NK-92 treated with Interleukin-12 subunit alpha and Interleukin-12 subunit beta, amount 100 ng/mL, for 24 hours (cell line): ENCODE results near the gene TMEM97.
"Not testable (repeated sequence)": the region's sequence is repeated elsewhere in the genome, so short reads cannot be mapped to it uniquely, and the experiment has no call there.

Experiments
- DNase-seq: peaks from one replicate; lab custom pipeline; 2025; lab: John Stamatoyannopoulos, UW

TMEM97 gene

DNA sequence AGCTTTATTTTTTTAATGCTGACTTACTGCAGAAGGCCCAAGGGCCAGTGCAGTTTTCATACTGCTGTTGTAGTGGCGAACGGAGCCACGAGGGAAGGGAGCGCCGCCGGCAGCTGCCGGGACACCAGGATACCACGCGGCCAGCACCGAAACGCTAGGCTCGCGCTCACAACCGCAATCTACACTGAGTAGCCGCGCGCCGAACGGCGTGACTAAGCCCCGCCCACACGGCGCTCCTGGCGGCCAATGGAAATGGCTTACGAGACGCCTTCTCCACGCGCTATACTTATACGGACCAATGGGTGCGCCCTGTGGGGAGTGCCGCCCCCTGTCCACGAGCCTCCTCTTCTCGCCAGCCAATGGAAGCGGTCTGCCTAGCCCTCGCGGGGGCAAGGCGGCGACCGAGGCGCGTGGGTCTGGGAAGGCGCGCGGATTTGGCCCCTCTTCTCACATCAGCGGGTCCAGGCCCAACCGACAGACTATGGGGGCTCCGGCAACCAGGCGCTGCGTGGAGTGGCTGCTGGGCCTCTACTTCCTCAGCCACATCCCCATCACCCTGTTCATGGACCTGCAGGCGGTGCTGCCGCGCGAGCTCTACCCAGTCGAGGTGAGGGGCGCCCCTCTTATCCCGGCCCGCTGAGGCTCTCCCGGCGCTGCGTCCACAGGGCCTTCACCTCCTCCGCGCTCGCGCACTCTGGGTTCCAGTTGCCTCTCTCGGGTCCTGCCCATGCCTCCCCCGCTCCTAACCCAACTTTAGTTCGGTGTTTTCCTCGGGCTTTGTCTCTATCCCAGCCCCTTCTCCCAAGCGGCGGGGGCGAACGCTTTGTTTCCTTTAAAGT is at the start of gene TMEM97:
Gene TMEM97 (plus strand): TSS at position 442 of the 839 bp plus-strand sequence. CDS start 40 bp downstream, at position 482.
- peak; percentile 96 for DNase-seq

GRCh38 chr17:28270055-28270454 is 48.9 kb upstream of the TMEM97 start:
- DNase-seq: no peak

GRCh38 chr17:28270926-28271325 is 48.1 kb upstream of the TMEM97 start:
- no peak for DNase-seq

DNA sequence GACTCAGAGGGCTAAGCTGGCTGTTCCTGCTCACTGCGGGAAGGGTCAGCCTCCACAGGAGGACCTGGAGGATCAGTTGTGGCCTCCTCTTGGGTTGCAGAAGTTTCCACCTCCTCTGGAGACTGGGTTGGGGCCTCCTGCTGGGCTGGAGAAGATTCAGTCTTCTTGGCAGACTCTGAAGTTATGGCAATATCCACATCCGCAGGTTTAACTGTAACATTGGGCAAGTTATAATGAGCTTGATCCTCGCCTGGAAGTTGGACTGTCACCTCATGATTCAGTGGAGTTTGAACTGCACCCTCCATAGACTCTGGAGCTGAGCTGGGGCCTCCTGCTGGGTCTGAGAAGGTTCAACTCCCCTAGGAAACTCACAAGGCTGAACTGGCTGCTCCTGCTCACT is 47.6 kb upstream of the TMEM97 start:
- no peak for DNase-seq

- no peak for DNase-seq
These were observed 46.8 kb upstream of the TMEM97 start for GRCh38 chr17:28272166-28272565.

DNA sequence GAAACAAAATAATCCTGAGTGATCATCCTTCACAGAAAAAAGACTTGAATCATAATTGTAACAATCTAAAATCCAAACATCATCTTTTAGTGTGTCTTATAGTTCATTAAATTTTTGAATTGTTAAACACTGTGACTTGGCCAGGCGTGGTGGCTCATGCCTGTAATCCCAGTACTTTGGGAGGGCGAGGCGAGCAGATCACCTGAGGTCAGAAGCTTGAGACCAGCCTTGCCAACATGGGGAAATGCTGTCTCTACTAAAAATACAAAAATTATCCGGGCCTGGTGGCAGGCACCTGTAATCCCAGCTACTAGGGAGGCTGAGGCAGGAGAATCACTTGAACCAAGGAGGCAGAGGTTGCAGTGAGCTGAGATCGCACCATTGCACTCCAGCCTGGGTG is 45.7 kb upstream of the TMEM97 start:
- DNase-seq: not testable (repeated sequence)

DNA sequence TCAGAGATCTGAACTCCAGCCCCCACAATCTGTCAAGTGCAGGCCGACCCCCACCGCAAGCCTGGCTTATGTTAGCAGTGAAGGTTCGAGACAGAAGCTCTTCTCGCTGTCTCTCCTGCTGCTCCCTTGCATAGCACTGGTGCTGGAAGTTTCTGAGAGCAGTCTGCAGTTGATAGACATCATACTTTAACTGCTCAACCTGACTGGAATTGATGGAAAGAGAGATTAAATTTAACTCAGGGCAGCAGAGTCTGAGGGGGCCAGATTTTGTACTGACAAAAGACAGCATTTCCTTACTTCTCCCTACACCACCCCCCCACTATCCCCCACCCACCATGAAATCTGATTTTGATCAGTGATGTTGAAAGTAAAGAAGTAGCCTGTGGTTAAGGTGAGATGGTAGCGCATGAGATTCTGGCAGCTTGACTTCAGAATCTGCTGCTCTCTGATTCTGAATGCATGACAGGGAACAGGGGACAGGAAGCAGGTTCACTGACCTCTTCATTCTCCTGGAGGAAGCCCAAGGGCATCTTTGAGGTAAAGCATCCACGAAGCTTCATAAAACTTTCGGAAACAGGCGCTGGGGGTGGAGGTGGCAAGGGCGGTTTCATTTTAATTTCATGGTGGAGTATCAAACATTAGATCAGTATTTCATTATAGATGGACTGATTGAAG is 44.3 kb upstream of the TMEM97 start:
- no peak for DNase-seq

DNA sequence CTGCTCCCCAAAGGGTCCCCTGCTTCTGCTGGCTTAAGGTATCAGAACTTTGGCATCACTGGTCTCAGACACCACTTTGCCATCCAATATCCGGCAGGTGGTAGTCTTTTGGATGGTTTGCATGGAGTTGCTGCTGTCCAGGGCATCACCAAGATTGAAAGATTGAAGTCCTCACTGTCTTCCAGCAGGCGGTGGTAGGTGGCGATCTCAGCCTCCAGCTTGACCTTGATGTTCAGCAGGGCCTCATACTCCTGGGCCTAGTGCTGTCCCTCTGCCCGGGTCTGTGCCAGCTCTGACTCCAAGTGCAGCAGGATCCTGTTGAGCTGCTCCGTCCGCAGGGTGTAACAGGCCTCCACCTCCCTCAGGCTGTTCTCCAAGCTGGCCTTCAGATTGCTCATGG is 43.0 kb upstream of the TMEM97 start:
- DNase-seq: no peak

DNA sequence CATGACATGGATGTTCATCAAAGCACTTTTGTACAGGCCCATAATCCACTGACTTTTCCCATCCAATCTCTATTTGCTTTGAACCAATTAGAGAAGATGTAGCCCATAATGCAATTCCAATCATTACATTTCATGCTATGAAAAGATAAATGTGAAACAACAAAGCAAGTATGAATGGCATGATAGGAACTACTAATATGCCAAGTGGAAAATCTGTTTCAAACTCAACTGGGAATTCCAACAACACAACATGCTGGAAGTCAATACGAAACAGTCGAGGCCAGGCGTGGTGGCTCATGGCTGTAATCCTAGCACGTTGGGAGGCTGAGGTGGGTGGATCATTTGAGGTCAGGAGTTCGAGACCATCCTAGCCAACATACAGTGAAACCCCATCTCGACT is 39.6 kb upstream of the TMEM97 start:
- no peak for DNase-seq

DNA sequence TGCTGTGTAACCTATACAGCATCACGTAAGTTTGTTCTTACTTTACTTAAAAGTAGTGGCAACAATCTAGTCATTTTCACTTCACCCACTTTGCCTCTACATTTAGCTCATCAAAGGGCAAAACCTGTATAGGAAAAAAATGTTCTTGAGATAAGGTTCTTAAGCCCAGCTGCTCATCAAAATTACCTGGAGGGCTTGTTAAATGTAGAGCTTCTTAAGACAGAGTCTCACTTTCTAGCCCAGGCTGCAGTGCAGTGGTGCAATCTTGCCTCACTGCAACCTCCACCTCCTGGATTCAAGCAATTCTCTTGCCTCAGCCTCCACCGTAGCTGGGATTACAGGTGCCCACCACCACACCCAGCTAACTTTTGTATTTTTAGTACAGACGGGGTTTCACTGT is 38.2 kb upstream of the TMEM97 start:
- no peak for DNase-seq

GRCh38 chr17:28282596-28282995 is 36.4 kb upstream of the TMEM97 start:
- no peak for DNase-seq

DNA sequence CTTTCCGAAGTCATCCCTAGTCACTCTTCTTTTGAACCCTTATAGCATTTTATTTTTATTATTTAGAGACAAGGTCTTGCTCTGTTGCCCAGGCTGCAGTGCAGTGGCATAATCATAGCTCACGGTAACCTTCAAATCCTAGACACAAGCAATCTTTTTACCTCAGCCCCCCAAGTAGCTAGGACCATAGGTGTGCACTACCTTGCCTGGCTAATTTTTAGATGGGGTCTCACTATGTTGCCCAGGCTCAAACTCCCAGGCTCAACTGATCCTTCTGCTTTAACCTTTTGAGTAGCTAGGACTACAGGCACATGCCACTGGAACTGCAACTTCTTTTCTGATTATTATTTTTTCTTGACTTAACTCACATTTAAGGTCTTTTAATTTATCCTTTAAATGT is 33.0 kb upstream of the TMEM97 start:
- no peak for DNase-seq

- no peak for DNase-seq
These were observed 28.3 kb upstream of the TMEM97 start for GRCh38 chr17:28290703-28291102.

- DNase-seq: no peak
These were observed 27.1 kb upstream of the TMEM97 start for GRCh38 chr17:28291780-28292330.

GRCh38 chr17:28292878-28293277 is 26.1 kb upstream of the TMEM97 start:
- DNase-seq: not testable (repeated sequence)

- no peak for DNase-seq
These were observed 25.0 kb upstream of the TMEM97 start for GRCh38 chr17:28293994-28294393.

DNA sequence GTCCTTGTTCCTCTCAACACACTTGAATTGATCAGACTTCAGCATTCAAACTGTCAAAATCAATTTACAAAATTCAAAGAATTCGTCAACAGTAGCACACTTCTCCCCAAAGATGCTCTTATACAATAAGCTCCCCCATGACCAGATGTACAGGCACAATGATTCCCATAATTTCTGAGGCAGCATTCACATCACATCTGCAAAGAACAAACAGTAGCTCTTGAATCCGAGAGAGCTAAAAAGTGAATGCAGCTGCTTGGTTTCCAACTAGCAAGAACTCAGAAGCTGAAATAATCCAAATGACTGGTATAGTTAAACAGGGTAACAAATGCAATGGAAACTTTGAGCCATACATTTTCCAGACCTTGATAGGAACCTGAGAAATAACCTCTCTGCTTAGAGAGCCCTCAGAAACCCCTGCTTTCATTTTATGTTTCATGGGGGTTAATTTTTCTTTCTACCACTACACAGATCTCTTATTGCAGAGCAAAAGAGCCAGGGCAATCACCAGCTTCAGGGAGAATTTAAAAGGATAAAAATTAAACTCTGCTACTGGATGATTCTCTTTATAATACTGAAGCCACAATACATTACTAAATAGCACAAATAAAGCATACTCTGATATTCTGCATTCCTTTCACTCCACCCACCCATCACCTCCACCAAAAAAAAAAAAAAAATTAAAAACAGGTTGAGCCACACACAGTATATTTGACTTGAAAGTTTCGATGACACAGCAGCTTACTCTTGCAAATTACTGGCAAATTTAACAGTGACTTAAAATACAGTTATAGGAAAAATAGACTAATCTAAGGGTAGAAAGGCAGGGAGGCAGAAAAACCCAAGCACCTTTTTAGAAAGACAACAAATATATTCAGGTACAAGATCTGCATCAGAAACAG is 23.1 kb upstream of the TMEM97 start:
- no peak for DNase-seq

DNA sequence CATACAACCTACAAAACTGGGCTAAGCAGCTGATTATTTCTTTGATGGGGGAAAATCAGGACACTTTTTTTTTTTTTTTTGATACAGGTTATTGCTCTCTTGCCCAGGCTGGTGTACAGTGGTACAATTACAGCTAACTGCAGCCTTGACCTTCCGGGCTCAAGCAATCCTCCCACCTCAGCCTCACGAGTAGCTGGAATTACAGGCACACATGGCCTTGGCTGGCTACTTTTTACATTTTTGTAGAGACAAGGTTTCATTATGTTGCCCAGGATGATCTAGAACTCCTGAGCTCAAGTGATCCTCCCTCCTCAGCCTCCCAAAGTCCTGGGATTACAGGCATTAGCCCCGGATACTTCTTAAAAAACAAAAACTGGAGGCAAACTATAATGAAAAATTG is 20.6 kb upstream of the TMEM97 start:
- DNase-seq: no peak

DNA sequence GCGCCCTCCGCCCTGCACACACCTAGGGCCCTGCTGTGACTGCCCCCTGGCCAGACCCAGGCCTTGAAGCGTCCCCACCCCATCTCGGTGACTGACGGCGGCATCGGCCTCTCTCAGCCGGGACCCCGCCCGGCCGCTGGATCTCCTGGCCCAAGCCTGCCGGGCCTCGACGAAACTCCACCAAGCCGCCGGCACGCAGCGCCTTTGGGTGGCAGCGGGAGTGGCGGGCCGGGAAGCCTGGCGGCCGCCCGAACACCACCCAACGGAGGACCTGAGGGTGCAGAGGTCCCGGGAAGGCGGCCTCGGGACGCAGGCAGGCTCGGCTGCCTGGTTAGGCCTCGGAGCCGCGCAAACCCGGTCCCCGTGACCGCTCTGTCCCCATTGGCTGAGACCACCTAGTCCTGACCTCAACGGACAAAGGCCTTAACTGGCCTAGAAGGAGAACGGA is 12.0 kb upstream of the TMEM97 start:
- no peak for DNase-seq

DNA sequence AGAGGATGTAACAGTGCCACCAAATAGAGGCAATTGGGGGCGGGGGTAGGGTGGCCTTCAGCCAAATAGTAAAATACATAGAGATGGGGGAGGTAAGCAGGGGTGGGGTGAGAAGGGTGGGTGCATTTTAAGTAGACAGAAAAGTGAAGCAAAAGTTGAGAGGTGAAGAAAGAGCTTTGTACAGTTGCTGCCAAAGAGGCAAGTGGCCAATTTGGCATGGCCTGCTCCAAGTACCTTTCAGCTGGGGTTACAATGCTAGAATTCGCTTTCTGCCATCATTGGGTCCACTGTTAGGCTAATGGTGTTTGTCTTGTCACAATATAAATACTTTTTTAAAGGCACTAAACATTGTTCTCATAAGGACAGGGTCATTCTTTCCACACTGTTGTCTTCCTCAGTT is 5.2 kb upstream of the TMEM97 start:
- no peak for DNase-seq

GRCh38 chr17:28315846-28316705 is 2.9 kb upstream of the TMEM97 start:
- no peak for DNase-seq
